ENCODE measurements around the gene EED.

EED gene

GRCh38 chr11:86262387-86262786 is 17.8 kb downstream of the EED start:
- no peak for TF ChIP-seq TOX (CRISPR knock-in tag; IDR thresholded peaks at IDR 0.05; ENCODE audit: borderline replicate concordance)
- ATAC-seq, result no peak

GRCh38 chr11:86264649-86265048 is 20.1 kb downstream of the EED start:
- no peak for ATAC-seq
- TF ChIP-seq TCF4 (CRISPR knock-in tag; IDR thresholded peaks at IDR 0.05; ENCODE audit: borderline replicate concordance), result no peak
- TF ChIP-seq TSHZ2 (CRISPR knock-in tag; IDR thresholded peaks at IDR 0.05), result no peak
- TF ChIP-seq RARB (CRISPR knock-in tag; IDR thresholded peaks at IDR 0.05), result no peak
- no peak for TF ChIP-seq BACH2 (CRISPR knock-in tag; IDR thresholded peaks at IDR 0.05; ENCODE audit: borderline replicate concordance)
- TF ChIP-seq SNAI2 (CRISPR knock-in tag; IDR thresholded peaks at IDR 0.05), result no peak
- no peak for TF ChIP-seq PPARA (CRISPR knock-in tag; IDR thresholded peaks at IDR 0.05; ENCODE audit: borderline replicate concordance)
- TF ChIP-seq CSRNP3 (CRISPR knock-in tag; IDR thresholded peaks at IDR 0.05), result no peak
- no peak for TF ChIP-seq ISL1 (CRISPR knock-in tag; IDR thresholded peaks at IDR 0.05)
- TF ChIP-seq ZFP3 (CRISPR knock-in tag; IDR thresholded peaks at IDR 0.05), result no peak
- TF ChIP-seq ZNF8 (CRISPR knock-in tag; IDR thresholded peaks at IDR 0.05), result no peak
- no peak for TF ChIP-seq PATZ1 (CRISPR knock-in tag; IDR thresholded peaks at IDR 0.05; ENCODE audit: borderline replicate concordance)

GRCh38 chr11:86265194-86265593 is 20.6 kb downstream of the EED start:
- ATAC-seq, result no peak
- TF ChIP-seq PATZ1 (CRISPR knock-in tag; IDR thresholded peaks at IDR 0.05; ENCODE audit: borderline replicate concordance) (no peak), ZC3H10 (CRISPR knock-in tag; IDR thresholded peaks at IDR 0.05) (no peak), CSRNP3 (CRISPR knock-in tag; IDR thresholded peaks at IDR 0.05) (no peak), OSR1 (CRISPR knock-in tag; IDR thresholded peaks at IDR 0.05) (no peak), SNAI2 (CRISPR knock-in tag; IDR thresholded peaks at IDR 0.05) (no peak), ARNTL (CRISPR knock-in tag; IDR thresholded peaks at IDR 0.05; ENCODE audit: borderline replicate concordance, low read depth) (no peak), TCF4 (CRISPR knock-in tag; IDR thresholded peaks at IDR 0.05; ENCODE audit: borderline replicate concordance) (no peak), TOX (CRISPR knock-in tag; IDR thresholded peaks at IDR 0.05; ENCODE audit: borderline replicate concordance) (no peak), GLIS3 (CRISPR knock-in tag; IDR thresholded peaks at IDR 0.05) (no peak), ZNF8 (CRISPR knock-in tag; IDR thresholded peaks at IDR 0.05) (no peak)

GRCh38 chr11:86269645-86270044 is 25.1 kb downstream of the EED start:
- ATAC-seq, result no peak
- TF ChIP-seq ZFP30 (CRISPR knock-in tag; IDR thresholded peaks at IDR 0.05) (no peak), ZNF8 (CRISPR knock-in tag; IDR thresholded peaks at IDR 0.05) (no peak), TCF4 (CRISPR knock-in tag; IDR thresholded peaks at IDR 0.05; ENCODE audit: borderline replicate concordance) (no peak), ZNF565 (CRISPR knock-in tag; conservative IDR thresholded peaks at IDR 0.05; ENCODE audit: low read depth) (no peak), OSR1 (CRISPR knock-in tag; IDR thresholded peaks at IDR 0.05) (no peak), ZNF70 (CRISPR knock-in tag; IDR thresholded peaks at IDR 0.05) (no peak)
